Measurements from ENCODE around the gene TMC8. TPM values are rescaled to one million over a fixed set of nuclear protein-coding genes. Genes with fewer than 3 reads are reported as not detected.
A peak's percentile ranks its signal among the peaks of the same experiment; 100 is the strongest.

The TMC8 gene
- total RNA-seq, 6 donors from 2014 or later = 10.8 to 65.0 (median 33.8) TPM

- Histone ChIP-seq H3K4me3 (peak overlapping the region in 2 of 4 donors; percentile 6 to 51), H3K36me3 (peaks cover 2 to 13% (median 8%) of the 10 kb centered on the region in 4 donors), H3K9me3 (no peaks in the 10 kb centered on the region), H3K27ac (peak overlapping the region; percentile 88 to 96 (median 90)), H3K4me1 (peaks cover 65 to 86% (median 81%) of the 10 kb centered on the region in 4 donors), H3K27me3 (no peaks in the 10 kb centered on the region)
- DNase-seq (no peak), ATAC-seq (ENCODE audit: low FRiP score in 2 of 2) (no peak)
- TF ChIP-seq EP300 (IDR thresholded peaks at IDR 0.05) (no peak), POLR2AphosphoS5 (IDR thresholded peaks at IDR 0.05) (no peak), POLR2A (IDR thresholded peaks at IDR 0.05) (no peak)
- TF ChIP-seq, protein P1, sequence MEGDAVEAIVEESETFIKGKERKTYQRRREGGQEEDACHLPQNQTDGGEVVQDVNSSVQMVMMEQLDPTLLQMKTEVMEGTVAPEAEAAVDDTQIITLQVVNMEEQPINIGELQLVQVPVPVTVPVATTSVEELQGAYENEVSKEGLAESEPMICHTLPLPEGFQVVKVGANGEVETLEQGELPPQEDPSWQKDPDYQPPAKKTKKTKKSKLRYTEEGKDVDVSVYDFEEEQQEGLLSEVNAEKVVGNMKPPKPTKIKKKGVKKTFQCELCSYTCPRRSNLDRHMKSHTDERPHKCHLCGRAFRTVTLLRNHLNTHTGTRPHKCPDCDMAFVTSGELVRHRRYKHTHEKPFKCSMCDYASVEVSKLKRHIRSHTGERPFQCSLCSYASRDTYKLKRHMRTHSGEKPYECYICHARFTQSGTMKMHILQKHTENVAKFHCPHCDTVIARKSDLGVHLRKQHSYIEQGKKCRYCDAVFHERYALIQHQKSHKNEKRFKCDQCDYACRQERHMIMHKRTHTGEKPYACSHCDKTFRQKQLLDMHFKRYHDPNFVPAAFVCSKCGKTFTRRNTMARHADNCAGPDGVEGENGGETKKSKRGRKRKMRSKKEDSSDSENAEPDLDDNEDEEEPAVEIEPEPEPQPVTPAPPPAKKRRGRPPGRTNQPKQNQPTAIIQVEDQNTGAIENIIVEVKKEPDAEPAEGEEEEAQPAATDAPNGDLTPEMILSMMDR (IDR thresholded peaks at IDR 0.05) = no peak
- WGBS, 2 donors = 23 to 51% methylated on average over 4 to 5 of the region's 5 CpGs
These were observed 508 bp upstream of the TMC8 start for GRCh38 chr17:78130090-78130436.

- Histone ChIP-seq H3K36me3 (peaks cover 0 to under 1% (median 0%) of the 10 kb centered on the region in 4 donors), H3K9me3 (no peaks in the 10 kb centered on the region), H3K4me1 (peaks cover 54 to 73% (median 67%) of the 10 kb centered on the region in 4 donors), H3K4me3 (peak overlapping the region; percentile 8 to 53 (median 49)), H3K27me3 (no peaks in the 10 kb centered on the region), H3K27ac (peak overlapping the region; percentile 88 to 96 (median 90))
- TF ChIP-seq POLR2AphosphoS5 (IDR thresholded peaks at IDR 0.05) (no peak), EP300 (IDR thresholded peaks at IDR 0.05) (no peak), POLR2A (IDR thresholded peaks at IDR 0.05) (no peak)
- TF ChIP-seq, protein P1 (IDR thresholded peaks at IDR 0.05) = no peak
- DNase-seq (peak; percentile 34 to 89), ATAC-seq (ENCODE audit: low FRiP score in 2 of 2) (no peak)
- WGBS, 2 donors = 46 to 74% methylated on average over 10 to 51 of the region's 74 CpGs
These were observed 857 bp downstream of the TMC8 start for GRCh38 chr17:78131172-78132083.

GRCh38 chr17:78132084-78132676 lies 1.6 kb downstream of the TMC8 start:
- Histone ChIP-seq H3K4me1 (peaks cover 46 to 67% (median 60%) of the 10 kb centered on the region in 4 donors), H3K27me3 (no peaks in the 10 kb centered on the region), H3K9me3 (no peaks in the 10 kb centered on the region), H3K4me3 (peak overlapping the region in 3 of 4 donors; percentile 47 to 53 (median 51)), H3K27ac (peak overlapping the region; percentile 63 to 96 (median 90)), H3K36me3 (no peaks in the 10 kb centered on the region)
- TF ChIP-seq EP300 (IDR thresholded peaks at IDR 0.05) = no peak
- peak in 1 of 2 donors; percentile 62 for TF ChIP-seq POLR2AphosphoS5 (IDR thresholded peaks at IDR 0.05)
- peak in 1 of 4 donors; percentile 59 for TF ChIP-seq POLR2A (IDR thresholded peaks at IDR 0.05)
- 21 to 44% methylated on average over 7 to 35 of the region's 38 CpGs for WGBS, 2 donors
- peak; percentile 88 to 90 for DNase-seq
- peak in 1 of 2 donors; percentile 27 for ATAC-seq (ENCODE audit: low FRiP score in 2 of 2)

DNA sequence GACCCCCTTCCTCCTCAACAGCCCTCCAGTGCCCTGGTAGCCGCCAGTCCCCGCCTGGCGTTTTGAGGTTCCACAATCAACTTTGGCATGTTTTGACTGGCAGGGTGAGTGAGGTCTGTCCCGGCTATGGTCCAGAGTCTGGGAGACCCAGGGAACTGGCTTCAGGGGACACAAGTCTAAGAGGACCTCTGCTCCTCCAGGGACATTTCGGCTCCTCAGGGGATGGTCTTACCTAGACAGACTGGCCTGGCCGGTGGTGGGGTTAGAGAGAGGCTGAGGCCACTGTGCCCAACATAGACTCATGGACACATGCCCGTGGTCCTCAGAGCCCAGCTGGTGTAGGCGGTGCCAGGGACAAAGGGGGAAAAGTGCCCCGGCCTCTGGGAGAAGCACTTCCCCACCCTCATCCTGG lies 2.2 kb downstream of the TMC8 start:
- no peak for ATAC-seq (ENCODE audit: low FRiP score in 2 of 2)
- H3K4me3 ChIP-seq = peak overlapping the region in 3 of 4 donors; percentile 47 to 53 (median 51)
- DNase-seq = peak in 1 of 2 donors; percentile 21
- 73 to 83% methylated on average over 5 to 9 of the region's 9 CpGs for WGBS, 2 donors
- no peaks in the 10 kb centered on the region for H3K36me3 ChIP-seq
- TF ChIP-seq POLR2AphosphoS5 (IDR thresholded peaks at IDR 0.05) = no peak
- no peak for TF ChIP-seq EP300 (IDR thresholded peaks at IDR 0.05)
- TF ChIP-seq, protein P1 (IDR thresholded peaks at IDR 0.05) = no peak
- no peak for TF ChIP-seq POLR2A (IDR thresholded peaks at IDR 0.05)
- H3K4me1 ChIP-seq = peaks cover 46 to 67% (median 57%) of the 10 kb centered on the region in 4 donors
- peak overlapping the region in 3 of 4 donors; percentile 63 to 96 (median 88) for H3K27ac ChIP-seq
- H3K27me3 ChIP-seq = no peaks in the 10 kb centered on the region
- H3K9me3 ChIP-seq = no peaks in the 10 kb centered on the region

Measured in upper lobe of left lung (tissue), 6 donors.